Central memory CD8-positive, alpha-beta T cell (primary cell): ENCODE results near the gene FAM124A.

Experiments used
- ATAC-seq: fragments of 150-1000 bp; cut with Tn5 transposase; replicated peaks from 2 replicates; pipeline ENCODE4 v1.10.0; 2022; ENCODE audit warnings: mild to moderate bottlenecking, moderate FRiP score, moderate number of reproducible peaks; ENCODE audit not compliant: poor library complexity, severe bottlenecking; ENCODE audit errors: extremely low read depth
- DNase-seq, 2 donors: peaks; one replicate each; pipeline ENCODE4 v3.0.0; 2021; ENCODE audit warnings: low spot score in 2 of 2
- H3K27ac Mint-ChIP-seq: one replicate; pipeline ENCODE4 v1.8.0; 2022; ENCODE audit warnings: low read depth, mild to moderate bottlenecking, moderate library complexity, mixed read lengths
- H3K27me3 Mint-ChIP-seq: one replicate; pipeline ENCODE4 v1.8.0; 2022; ENCODE audit warnings: mixed read lengths
- H3K36me3 Mint-ChIP-seq: one replicate; pipeline ENCODE4 v1.8.0; 2022; ENCODE audit warnings: mild to moderate bottlenecking, moderate library complexity, mixed read lengths; ENCODE audit not compliant: insufficient read depth
- H3K4me1 Mint-ChIP-seq: one replicate; pipeline ENCODE4 v1.8.0; 2022; ENCODE audit warnings: mixed read lengths
- H3K4me3 Mint-ChIP-seq: one replicate; pipeline ENCODE4 v1.8.0; 2022; ENCODE audit warnings: mild to moderate bottlenecking, moderate library complexity, mixed read lengths
- H3K9me3 Mint-ChIP-seq: one replicate; pipeline ENCODE4 v1.8.0; 2022; ENCODE audit warnings: mixed read lengths

Gene FAM124A

GRCh38 chr13:51311957-51312520 lies 89.8 kb downstream of the FAM124A start:
- no peak overlapping the region for H3K27ac Mint-ChIP-seq
- H3K27me3 Mint-ChIP-seq: peaks cover 23% of the 10 kb centered on the region
- H3K4me1 Mint-ChIP-seq: no peaks in the 10 kb centered on the region
- ATAC-seq (no peak), DNase-seq (no peak)
- H3K4me3 Mint-ChIP-seq: no peak overlapping the region
- H3K36me3 Mint-ChIP-seq: no peaks in the 10 kb centered on the region
- no peaks in the 10 kb centered on the region for H3K9me3 Mint-ChIP-seq

GRCh38 chr13:51313619-51314018 lies 91.4 kb downstream of the FAM124A start:
- DNase-seq (no peak), ATAC-seq (no peak)
- H3K9me3 Mint-ChIP-seq: no peaks in the 10 kb centered on the region
- H3K36me3 Mint-ChIP-seq: no peaks in the 10 kb centered on the region
- H3K27ac Mint-ChIP-seq: no peak overlapping the region
- peaks cover 10% of the 10 kb centered on the region for H3K27me3 Mint-ChIP-seq
- H3K4me3 Mint-ChIP-seq: no peak overlapping the region
- H3K4me1 Mint-ChIP-seq: no peaks in the 10 kb centered on the region

- H3K27ac Mint-ChIP-seq: no peak overlapping the region
- no peaks in the 10 kb centered on the region for H3K9me3 Mint-ChIP-seq
- no peaks in the 10 kb centered on the region for H3K36me3 Mint-ChIP-seq
- no peaks in the 10 kb centered on the region for H3K27me3 Mint-ChIP-seq
- no peaks in the 10 kb centered on the region for H3K4me1 Mint-ChIP-seq
- DNase-seq: no peak
- no peak overlapping the region for H3K4me3 Mint-ChIP-seq
- ATAC-seq: no peak
Observed at GRCh38 chr13:51317262-51317661, 95.1 kb downstream of the FAM124A start.

- H3K36me3 Mint-ChIP-seq: no peaks in the 10 kb centered on the region
- H3K27me3 Mint-ChIP-seq: no peaks in the 10 kb centered on the region
- H3K4me3 Mint-ChIP-seq: no peak overlapping the region
- H3K9me3 Mint-ChIP-seq: no peaks in the 10 kb centered on the region
- H3K4me1 Mint-ChIP-seq: no peaks in the 10 kb centered on the region
- ATAC-seq (no peak), DNase-seq (no peak)
- no peak overlapping the region for H3K27ac Mint-ChIP-seq
Observed at GRCh38 chr13:51318015-51318414, 95.8 kb downstream of the FAM124A start.

GRCh38 chr13:51318876-51319275 lies 96.7 kb downstream of the FAM124A start:
- H3K9me3 Mint-ChIP-seq: no peaks in the 10 kb centered on the region
- H3K36me3 Mint-ChIP-seq: peaks cover 1% of the 10 kb centered on the region
- H3K27me3 Mint-ChIP-seq: no peaks in the 10 kb centered on the region
- no peaks in the 10 kb centered on the region for H3K4me1 Mint-ChIP-seq
- DNase-seq: no peak
- no peak for ATAC-seq
- no peak overlapping the region for H3K27ac Mint-ChIP-seq
- no peak overlapping the region for H3K4me3 Mint-ChIP-seq

- Mint-ChIP-seq H3K4me3 (no peak overlapping the region), H3K36me3 (peaks cover 2% of the 10 kb centered on the region), H3K4me1 (no peaks in the 10 kb centered on the region), H3K27ac (no peak overlapping the region), H3K27me3 (no peaks in the 10 kb centered on the region), H3K9me3 (no peaks in the 10 kb centered on the region)
- ATAC-seq: no peak
- no peak for DNase-seq
Observed at GRCh38 chr13:51321836-51322235, 99.6 kb downstream of the FAM124A start.

- no peak for ATAC-seq
- no peak overlapping the region for H3K4me3 Mint-ChIP-seq
Observed at GRCh38 chr13:51322826-51323225, 100.6 kb downstream of the FAM124A start.

GRCh38 chr13:51323824-51324511 lies 101.8 kb downstream of the FAM124A start:
- ATAC-seq (no peak), DNase-seq (no peak)
- Mint-ChIP-seq H3K36me3 (peaks cover 2% of the 10 kb centered on the region), H3K9me3 (no peaks in the 10 kb centered on the region), H3K4me3 (no peak overlapping the region), H3K4me1 (no peaks in the 10 kb centered on the region), H3K27me3 (no peaks in the 10 kb centered on the region), H3K27ac (no peak overlapping the region)

More at GRCh38 chr13:51322826-51323225, 100.6 kb downstream of the FAM124A start:
- no peaks in the 10 kb centered on the region for H3K4me1 Mint-ChIP-seq
- H3K27me3 Mint-ChIP-seq: no peaks in the 10 kb centered on the region
- no peaks in the 10 kb centered on the region for H3K9me3 Mint-ChIP-seq
- H3K27ac Mint-ChIP-seq: no peak overlapping the region
- DNase-seq: no peak
- peaks cover 2% of the 10 kb centered on the region for H3K36me3 Mint-ChIP-seq

- no peaks in the 10 kb centered on the region for H3K27me3 Mint-ChIP-seq
- H3K4me3 Mint-ChIP-seq: no peak overlapping the region
- H3K27ac Mint-ChIP-seq: no peak overlapping the region
- H3K4me1 Mint-ChIP-seq: no peaks in the 10 kb centered on the region
- H3K9me3 Mint-ChIP-seq: no peaks in the 10 kb centered on the region
- peaks cover 2% of the 10 kb centered on the region for H3K36me3 Mint-ChIP-seq
- ATAC-seq (no peak), DNase-seq (no peak)
Observed at GRCh38 chr13:51324714-51325420, 102.7 kb downstream of the FAM124A start.

GRCh38 chr13:51325837-51326236 lies 103.6 kb downstream of the FAM124A start:
- Mint-ChIP-seq H3K9me3 (no peaks in the 10 kb centered on the region), H3K4me1 (peaks cover 3% of the 10 kb centered on the region), H3K27ac (no peak overlapping the region), H3K4me3 (no peak overlapping the region), H3K27me3 (no peaks in the 10 kb centered on the region), H3K36me3 (peaks cover 2% of the 10 kb centered on the region)
- no peak for DNase-seq
- ATAC-seq: no peak

GRCh38 chr13:51326777-51327176 lies 104.6 kb downstream of the FAM124A start:
- Mint-ChIP-seq H3K9me3 (no peaks in the 10 kb centered on the region), H3K36me3 (peaks cover 2% of the 10 kb centered on the region), H3K27me3 (no peaks in the 10 kb centered on the region), H3K4me1 (peaks cover 11% of the 10 kb centered on the region), H3K4me3 (no peak overlapping the region), H3K27ac (no peak overlapping the region)
- no peak for DNase-seq
- no peak for ATAC-seq

- H3K4me3 Mint-ChIP-seq: no peak overlapping the region
- ATAC-seq (no peak), DNase-seq (no peak)
- no peaks in the 10 kb centered on the region for H3K9me3 Mint-ChIP-seq
- peaks cover 15% of the 10 kb centered on the region for H3K4me1 Mint-ChIP-seq
- no peaks in the 10 kb centered on the region for H3K27me3 Mint-ChIP-seq
- H3K36me3 Mint-ChIP-seq: peaks cover 2% of the 10 kb centered on the region
- H3K27ac Mint-ChIP-seq: no peak overlapping the region
Observed at GRCh38 chr13:51327961-51328360, 105.8 kb downstream of the FAM124A start.

- no peak overlapping the region for H3K27ac Mint-ChIP-seq
- ATAC-seq: no peak
Observed at GRCh38 chr13:51328488-51328887, 106.3 kb downstream of the FAM124A start.

More at GRCh38 chr13:51328488-51328887, 106.3 kb downstream of the FAM124A start:
- no peak for DNase-seq
- Mint-ChIP-seq H3K4me3 (no peak overlapping the region), H3K36me3 (peaks cover 2% of the 10 kb centered on the region), H3K27me3 (no peaks in the 10 kb centered on the region), H3K9me3 (no peaks in the 10 kb centered on the region), H3K4me1 (peaks cover 17% of the 10 kb centered on the region)
